ENCODE data around the gene PLOD1.

DNA sequence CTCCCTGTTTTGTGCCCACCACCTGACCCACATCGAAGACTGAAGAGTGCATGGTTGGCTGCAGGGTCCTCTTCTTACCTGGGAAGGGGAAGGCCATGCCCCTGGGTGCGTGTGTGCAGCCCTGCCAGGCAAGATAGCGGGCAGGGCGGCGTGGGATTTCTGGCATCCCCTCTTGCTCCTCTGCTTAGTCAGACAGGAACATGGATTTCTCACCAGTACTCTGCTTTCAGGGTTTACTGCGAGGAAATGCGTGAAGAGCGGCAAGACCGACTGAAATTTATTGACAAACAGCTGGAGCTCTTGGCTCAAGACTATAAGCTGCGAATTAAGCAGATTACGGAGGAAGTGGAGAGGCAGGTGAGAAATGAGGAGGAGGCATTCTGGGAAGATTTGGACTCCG lies 69.2 kb downstream of the PLOD1 start:
- TF ChIP-seq, protein P1, sequence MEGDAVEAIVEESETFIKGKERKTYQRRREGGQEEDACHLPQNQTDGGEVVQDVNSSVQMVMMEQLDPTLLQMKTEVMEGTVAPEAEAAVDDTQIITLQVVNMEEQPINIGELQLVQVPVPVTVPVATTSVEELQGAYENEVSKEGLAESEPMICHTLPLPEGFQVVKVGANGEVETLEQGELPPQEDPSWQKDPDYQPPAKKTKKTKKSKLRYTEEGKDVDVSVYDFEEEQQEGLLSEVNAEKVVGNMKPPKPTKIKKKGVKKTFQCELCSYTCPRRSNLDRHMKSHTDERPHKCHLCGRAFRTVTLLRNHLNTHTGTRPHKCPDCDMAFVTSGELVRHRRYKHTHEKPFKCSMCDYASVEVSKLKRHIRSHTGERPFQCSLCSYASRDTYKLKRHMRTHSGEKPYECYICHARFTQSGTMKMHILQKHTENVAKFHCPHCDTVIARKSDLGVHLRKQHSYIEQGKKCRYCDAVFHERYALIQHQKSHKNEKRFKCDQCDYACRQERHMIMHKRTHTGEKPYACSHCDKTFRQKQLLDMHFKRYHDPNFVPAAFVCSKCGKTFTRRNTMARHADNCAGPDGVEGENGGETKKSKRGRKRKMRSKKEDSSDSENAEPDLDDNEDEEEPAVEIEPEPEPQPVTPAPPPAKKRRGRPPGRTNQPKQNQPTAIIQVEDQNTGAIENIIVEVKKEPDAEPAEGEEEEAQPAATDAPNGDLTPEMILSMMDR (conservative IDR thresholded peaks at IDR 0.05; ENCODE audit: low read depth in 2 of 2), result no peak
- no peak for TF ChIP-seq EZH2phosphoT487 (IDR thresholded peaks at IDR 0.05; ENCODE audit: unreplicated experiment)
